ENCODE results near the gene PRAMEF13.
"Not testable (repeated sequence)": the region's sequence is repeated elsewhere in the genome, so short reads cannot be mapped to it uniquely, and the experiment has no call there.

Gene PRAMEF13, protein sequence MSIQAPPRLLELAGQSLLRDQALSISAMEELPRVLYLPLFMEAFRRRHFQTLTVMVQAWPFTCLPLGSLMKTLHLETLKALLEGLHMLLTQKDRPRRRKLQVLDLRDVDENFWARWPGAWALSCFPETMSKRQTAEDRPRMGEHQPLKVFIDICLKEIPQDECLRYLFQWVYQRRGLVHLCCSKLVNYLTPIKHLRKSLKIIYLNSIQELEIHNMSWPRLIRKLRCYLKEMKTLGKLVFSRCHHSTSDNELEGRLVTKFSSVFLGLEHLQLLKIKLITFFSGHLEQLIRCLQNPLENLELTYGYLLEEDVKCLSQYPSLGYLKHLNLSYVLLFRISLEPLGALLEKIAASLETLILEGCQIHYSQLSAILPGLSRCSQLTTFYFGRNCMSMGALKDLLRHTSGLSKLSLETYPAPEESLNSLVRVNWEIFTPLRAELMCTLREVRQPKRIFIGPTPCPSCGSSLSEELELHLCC

DNA sequence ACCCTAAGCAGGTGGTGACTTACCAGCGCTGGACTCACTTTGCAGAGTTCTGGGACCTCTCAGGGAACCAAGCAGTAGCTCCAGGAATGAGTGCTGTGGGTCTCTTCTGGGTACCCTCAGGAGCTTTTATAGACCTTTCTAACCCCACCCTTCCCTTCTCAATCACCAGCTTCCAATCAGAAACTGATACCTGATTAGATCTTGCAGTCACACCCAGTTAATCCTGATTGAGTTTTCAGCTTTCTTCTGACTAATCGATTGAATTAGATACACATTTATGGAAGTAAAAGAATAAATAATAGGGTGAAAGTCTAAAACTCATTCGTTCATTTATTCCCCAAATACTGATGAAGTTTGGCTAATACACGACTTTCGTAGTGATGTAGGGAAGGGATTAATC, at the start of gene PRAMEF13:
PRAMEF13 (minus strand) TSS at position 101 of the 400 bp plus-strand sequence. CDS start 1,820 bp downstream, outside the sequence.
- not testable (repeated sequence) for DNase-seq (ENCODE audit: low read depth)

GRCh38 chr1:13247122-13247521, 45.9 kb upstream of the PRAMEF13 start:
- DNase-seq (ENCODE audit: low read depth): not testable (repeated sequence)

GRCh38 chr1:13246554-13246871, 45.3 kb upstream of the PRAMEF13 start:
- DNase-seq (ENCODE audit: low read depth): not testable (repeated sequence)

DNA sequence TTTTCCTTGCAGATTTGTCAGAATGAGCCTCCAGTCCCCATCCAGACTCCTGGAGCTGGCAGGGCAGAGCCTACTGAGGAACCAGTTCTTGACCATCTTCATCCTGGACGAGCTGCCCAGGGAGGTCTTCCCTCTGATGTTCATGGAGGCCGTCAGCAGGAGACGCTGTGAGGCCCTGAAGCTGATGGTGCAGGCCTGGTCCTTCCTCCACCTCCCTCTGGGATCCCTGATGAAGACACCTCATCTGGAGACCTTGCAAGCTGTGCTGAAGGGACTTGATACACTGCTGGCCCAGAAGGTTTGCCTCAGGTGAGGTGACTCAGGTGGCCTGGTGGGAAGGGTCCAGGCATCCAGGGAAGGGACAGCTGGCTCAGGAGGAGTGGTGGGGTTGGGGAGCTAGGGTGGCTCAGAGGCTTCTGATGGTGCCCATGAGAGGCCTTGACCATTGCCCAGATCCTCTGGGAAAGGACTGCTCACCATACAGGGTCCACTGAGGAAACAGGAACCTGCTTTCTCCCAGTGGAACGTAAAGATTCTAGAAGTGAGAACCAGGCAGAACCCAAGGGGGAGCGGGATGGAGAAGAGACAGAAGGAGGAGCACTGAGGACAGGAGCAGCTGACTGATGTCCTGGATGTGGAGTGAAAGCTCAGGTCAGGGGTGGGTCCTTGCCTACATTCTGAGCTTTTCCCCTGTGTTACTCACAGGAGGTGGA, 44.8 kb upstream of the PRAMEF13 start:
- DNase-seq (ENCODE audit: low read depth): not testable (repeated sequence)

DNA sequence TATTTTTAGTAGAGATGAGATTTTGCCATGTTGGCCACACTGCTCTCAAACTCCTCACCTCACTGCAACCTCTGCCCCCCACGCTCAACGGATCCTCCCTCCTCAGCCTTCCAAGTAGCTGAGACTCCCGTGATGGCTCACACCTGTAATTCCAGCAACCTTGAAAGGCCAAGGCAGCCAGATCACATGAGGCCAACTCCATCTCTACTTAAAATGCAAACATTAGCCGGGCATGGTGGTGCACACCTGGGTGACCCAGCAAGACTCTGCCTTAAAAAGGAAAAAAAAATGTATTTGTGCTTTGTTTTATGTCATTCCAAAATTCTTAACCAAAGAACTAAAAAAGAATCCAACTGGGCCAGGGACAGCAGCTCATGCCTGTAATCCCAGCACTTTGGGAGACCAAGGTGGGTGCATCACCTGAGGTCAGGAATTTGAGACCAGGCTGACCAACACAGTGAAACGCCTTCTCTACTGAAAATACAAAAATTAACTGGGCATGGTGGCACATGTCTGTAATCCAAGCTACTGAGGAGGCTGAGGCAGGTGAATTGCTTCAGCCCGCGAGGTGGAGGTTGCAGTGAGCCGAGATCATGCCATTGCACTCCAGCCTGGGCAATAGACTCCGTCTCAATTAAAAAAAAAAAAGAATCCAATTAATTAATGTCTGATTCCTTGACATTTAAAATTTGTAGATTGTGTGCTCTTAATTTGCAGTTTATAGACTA, 42.5 kb upstream of the PRAMEF13 start:
- DNase-seq (ENCODE audit: low read depth): not testable (repeated sequence)

DNA sequence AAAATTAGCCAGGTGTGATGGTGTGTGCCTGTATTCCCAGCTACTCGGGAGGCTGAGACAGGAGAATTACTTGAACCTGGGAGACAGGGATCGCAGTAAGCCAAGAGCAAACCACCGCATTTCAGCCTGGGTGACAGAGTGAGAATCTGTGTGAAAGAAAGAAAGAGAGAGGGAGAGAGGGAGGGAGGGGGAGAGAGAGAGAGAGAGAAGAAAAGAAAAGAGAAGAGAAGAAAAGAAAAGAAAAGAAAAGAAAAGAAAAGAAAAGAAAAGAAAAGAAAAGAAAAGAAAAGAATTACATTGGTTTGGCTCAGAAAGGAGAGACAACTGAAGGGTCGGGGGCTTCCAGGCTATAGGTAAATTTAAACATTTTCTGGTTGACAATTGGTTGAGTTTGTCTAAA, 38.4 kb upstream of the PRAMEF13 start:
- not testable (repeated sequence) for DNase-seq (ENCODE audit: low read depth)

GRCh38 chr1:13237572-13237971, 36.4 kb upstream of the PRAMEF13 start:
- DNase-seq (ENCODE audit: low read depth): not testable (repeated sequence)

GRCh38 chr1:13234057-13234456, 32.8 kb upstream of the PRAMEF13 start:
- not testable (repeated sequence) for DNase-seq (ENCODE audit: low read depth)

DNA sequence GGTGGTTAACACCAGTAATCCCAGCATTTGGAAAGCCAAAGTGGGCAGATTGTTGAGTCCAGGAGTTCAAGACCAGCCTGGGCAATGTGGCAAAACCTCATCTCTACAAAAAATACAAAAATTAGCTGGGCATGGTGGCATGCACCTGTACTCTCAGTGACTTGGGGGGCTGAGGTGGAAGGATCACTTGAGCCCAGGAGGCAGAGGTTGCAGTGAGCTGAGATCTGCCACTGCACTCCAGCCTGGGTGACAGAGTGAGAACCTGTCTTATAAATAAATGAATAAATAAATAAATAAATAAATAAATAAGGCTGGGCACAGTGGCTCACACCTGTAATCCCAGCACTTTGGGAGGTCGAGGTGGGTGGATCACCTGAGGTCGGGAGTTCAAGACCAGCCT, 30.8 kb upstream of the PRAMEF13 start:
- DNase-seq (ENCODE audit: low read depth): not testable (repeated sequence)

- DNase-seq (ENCODE audit: low read depth): not testable (repeated sequence)
Observed at GRCh38 chr1:13231061-13231750, 30.0 kb upstream of the PRAMEF13 start.

GRCh38 chr1:13230601-13231000, 29.4 kb upstream of the PRAMEF13 start:
- DNase-seq (ENCODE audit: low read depth): not testable (repeated sequence)

- not testable (repeated sequence) for DNase-seq (ENCODE audit: low read depth)
Observed at GRCh38 chr1:13230096-13230495, 28.9 kb upstream of the PRAMEF13 start.

DNA sequence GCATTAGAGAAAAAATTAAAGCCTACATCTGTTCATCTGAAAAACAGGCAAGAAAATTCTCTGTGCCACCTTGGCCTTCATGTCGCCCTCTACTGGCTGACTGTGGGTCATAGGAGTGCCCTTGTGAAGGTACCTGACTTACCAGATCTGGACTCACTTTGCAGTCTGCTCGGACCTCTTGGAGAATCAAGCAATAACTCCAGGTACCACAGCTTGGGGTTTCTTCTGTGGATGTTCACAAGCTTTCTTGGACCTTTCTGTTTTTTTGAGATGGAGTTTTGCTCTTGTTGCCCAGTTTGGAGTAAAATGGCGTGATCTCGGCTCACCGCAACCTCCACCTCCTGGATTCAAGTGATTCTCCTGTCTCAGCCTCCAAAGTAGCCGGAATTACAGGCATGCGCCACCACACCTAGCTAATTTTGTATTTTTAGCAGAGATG, 27.2 kb upstream of the PRAMEF13 start:
- DNase-seq (ENCODE audit: low read depth): no peak

DNA sequence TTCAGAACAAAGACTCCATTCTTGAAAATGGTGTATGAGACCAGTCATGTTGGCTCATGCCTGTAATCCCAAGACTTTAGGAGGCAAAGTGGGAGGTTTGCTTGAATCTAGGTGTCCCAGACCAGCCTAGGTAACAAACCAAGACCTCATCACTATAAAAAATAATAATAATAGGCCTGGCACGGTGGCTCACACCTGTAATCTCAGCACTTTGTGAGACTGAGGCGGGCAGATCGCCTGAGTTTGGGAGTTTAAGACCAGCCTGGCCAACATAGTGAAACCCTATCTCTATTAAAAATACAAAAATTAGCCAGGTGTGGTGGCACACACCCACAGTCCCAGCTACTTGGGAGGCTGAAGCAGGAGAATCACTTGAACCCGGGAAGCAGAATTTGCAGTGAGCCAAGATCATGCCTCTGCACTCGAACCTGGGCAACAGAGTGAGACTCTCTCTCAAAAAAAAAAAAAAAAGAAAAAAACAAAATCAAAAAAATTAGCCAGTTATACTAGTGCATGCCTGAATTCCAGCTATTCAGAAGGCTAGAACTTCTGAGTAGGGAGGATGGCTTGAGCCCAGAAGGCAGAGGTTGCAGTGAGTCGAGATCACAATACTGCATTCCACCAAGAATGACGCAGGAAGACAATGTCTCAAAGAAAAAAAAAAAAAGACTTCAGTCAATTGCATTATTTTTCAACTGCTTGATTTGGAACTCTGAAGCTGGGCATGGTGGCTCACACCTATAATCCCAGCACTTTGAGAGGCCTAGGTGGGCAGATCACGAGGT, 26.3 kb upstream of the PRAMEF13 start:
- DNase-seq (ENCODE audit: low read depth): not testable (repeated sequence)

DNA sequence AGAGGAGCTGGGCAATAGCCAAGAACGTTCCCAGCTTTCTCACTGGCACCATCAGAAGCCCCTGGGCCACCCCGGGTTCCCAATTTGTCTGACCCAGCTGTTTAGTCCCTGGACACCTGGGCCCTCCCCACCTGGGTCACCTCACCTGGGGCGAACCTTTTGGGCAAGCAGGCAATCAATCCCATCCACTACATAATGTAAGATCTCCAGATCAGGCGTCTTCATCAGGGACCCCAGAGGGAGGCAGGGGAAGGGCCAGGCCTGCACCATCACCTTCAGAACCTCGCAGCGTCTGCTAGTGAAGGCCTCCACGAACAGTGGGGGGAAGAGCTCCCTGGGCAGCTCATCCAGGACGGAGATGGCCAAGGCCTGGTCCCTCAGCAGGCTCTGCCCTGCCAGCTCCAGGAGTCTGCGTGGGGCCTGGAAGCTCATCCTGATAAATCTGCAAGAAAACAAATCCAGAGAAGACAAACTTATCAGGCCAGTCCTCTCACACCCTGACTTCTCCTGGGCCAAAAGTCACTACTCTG, 24.5 kb upstream of the PRAMEF13 start, which contains the start of gene PRAMEF18:
PRAMEF18 (minus strand) TSS at position 480 of the 530 bp plus-strand sequence; CDS start at position 432, 48 bp downstream.
- not testable (repeated sequence) for DNase-seq (ENCODE audit: low read depth)

DNA sequence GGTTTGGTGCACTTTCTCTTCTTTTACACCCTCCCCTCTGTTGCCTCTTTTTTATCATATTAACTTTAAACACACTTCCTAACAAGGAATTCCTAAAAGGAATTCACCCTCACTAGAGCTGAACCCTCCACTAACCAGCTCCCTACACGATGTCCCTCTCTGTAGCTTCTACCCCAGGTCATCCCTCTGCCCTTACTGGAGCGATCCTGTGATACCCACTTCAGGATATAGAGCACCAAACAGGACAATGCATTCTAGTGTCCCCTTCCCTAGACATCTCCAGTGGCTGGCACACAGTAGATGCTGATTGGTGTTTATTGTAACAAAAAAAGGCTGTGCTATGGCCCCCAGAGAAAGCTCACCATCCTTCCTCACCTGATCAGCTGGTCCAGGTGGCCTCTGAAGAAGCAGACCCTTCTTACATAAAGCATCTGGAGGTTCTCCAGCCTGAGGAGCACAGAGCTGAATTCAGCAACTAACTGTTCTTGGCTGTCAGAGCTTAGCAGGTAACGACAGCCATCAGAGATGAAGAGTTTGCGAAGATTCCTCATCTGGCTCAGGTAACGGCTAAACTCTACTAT, 23.4 kb upstream of the PRAMEF13 start:
- no peak for DNase-seq (ENCODE audit: low read depth)

DNA sequence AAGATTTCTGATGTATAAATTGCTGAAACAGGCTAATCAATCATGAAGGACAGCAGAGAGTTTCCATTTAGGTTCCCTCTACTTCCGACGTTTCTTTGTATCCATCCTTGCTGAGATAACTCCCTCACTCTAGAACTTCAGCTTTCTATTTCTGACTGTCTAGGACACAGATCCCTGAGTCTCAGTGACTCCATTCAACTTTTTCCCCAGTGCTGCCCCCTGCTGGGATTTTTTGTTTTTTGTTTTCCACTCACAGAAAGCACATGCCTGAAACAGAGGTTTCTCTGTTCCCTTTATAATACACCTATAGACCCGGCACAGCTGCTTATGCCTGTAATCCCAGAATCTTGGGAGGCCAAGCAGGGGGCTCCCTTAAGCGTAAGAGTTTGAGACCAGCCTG, 21.6 kb upstream of the PRAMEF13 start:
- not testable (repeated sequence) for DNase-seq (ENCODE audit: low read depth)

DNA sequence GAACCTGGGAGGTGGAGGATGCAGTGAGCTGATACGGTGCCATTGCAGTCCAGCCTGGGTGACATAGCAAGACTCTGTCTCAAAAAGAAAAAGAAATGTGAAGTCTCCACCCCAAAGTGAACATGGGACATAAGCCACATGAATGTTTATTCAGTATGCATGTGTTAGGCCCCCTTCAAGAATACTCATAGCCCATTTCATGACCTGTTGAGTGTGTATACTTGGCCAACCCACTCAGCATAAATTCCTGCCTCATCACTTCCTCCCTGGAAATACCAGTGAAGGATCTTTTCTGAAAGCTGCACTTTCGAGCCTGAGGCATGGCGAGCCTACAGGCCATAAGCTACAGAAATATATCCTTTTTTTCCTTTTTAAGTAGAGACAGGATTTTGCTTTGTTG, 18.0 kb upstream of the PRAMEF13 start:
- DNase-seq (ENCODE audit: low read depth): not testable (repeated sequence)

GRCh38 chr1:13216619-13217018, 15.4 kb upstream of the PRAMEF13 start:
- DNase-seq (ENCODE audit: low read depth): not testable (repeated sequence)

- DNase-seq (ENCODE audit: low read depth): not testable (repeated sequence)
Observed at GRCh38 chr1:13208712-13209111, 7.5 kb upstream of the PRAMEF13 start.
